Ascending aorta (tissue), 2 donors: ENCODE results near the gene STIM1. TPM values are rescaled to one million over a fixed set of nuclear protein-coding genes. Genes with fewer than 3 reads are reported as not detected.
A peak's percentile ranks its signal among the peaks of the same experiment; 100 is the strongest.

ENCODE experiments used
- DNase-seq, 2 donors: peaks; one replicate each; pipeline ENCODE4 v3.0.0-alpha.2; 2019; ENCODE audit warnings: low spot score in 2 of 2
- H3K27ac ChIP-seq, 2 donors: fragments of 200-600 bp; sonication (generic); one replicate each; pipeline ENCODE4 v1.5.1; 2016 to 2017; ENCODE audit warnings: mild to moderate bottlenecking in 1 of 2
- H3K27me3 ChIP-seq: fragments of 200-600 bp; sonication (generic); one replicate; pipeline ENCODE4 v1.5.1; 2017
- H3K36me3 ChIP-seq, 2 donors: fragments of 200-600 bp; sonication (generic); one replicate each; pipeline ENCODE4 v1.5.1; 2016
- H3K4me1 ChIP-seq, 2 donors: fragments of 200-600 bp; sonication (generic); one replicate each; pipeline ENCODE4 v1.5.1; 2016 to 2017; ENCODE audit warnings: mild to moderate bottlenecking in 1 of 2
- H3K4me3 ChIP-seq, 2 donors: fragments of 200-600 bp; sonication (generic); one replicate each; pipeline ENCODE4 v1.5.1; 2016 to 2017; ENCODE audit warnings: mild to moderate bottlenecking in 1 of 2
- H3K9me3 ChIP-seq, 2 donors: fragments of 200-600 bp; sonication (generic); one replicate each; pipeline ENCODE4 v1.5.1; 2016
- intact Hi-C: fragments of 100-400 bp; cut with DNase I; formaldehyde crosslinking; loops from one replicate; pipeline ENCODE4 v1.15.1; 2023
- total RNA-seq: library from RNA; depleted of rRNA; stranded (reverse); fragments of >200 nt; gene quantifications from one replicate; pipeline ENCODE4 v1.1.0, GENCODE V29; 2016
- TF ChIP-seq, protein P1 (sequence below), 3 experiments: fragments of 200-600 bp in 2 of 3; fragments of 450-650 bp in 1 of 3; sonication (generic) in 2 of 3; IDR thresholded peaks; one replicate each; pipeline ENCODE4 v1.5.1; 2016 to 2019; ENCODE audit warnings: antibody characterized with exemption in 3 of 3, mild to moderate bottlenecking in 1 of 3, moderate library complexity in 1 of 3

The STIM1 gene
- total RNA-seq, 1 donor from 2014 or later, result 48.1 TPM

DNA sequence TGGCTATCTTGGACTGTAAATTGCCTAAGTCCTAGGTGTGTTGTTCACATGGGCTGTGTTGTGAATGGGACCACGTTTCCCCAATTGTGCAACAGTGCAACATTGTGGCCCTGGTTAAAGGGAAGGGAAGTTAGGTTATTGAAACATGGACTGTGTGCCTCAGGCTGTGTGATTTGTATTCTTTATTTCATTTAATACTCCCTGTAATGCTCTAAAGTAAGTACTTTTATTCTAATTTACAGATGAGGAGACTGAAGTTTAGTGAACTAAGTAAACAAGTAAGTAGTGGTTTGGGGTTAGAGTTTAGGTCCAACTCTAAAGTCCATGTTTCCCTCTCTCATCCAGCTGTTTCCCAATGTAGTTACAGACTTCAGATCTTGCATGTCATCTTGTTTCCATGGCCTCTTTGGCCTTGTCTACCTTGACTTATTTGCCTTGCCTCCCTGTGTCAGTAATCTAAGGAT lies 77.7 kb downstream of the STIM1 start:
- intact Hi-C loops, result no loop called here
- no peaks in the 10 kb centered on the region for H3K36me3 ChIP-seq
- TF ChIP-seq, protein P1, sequence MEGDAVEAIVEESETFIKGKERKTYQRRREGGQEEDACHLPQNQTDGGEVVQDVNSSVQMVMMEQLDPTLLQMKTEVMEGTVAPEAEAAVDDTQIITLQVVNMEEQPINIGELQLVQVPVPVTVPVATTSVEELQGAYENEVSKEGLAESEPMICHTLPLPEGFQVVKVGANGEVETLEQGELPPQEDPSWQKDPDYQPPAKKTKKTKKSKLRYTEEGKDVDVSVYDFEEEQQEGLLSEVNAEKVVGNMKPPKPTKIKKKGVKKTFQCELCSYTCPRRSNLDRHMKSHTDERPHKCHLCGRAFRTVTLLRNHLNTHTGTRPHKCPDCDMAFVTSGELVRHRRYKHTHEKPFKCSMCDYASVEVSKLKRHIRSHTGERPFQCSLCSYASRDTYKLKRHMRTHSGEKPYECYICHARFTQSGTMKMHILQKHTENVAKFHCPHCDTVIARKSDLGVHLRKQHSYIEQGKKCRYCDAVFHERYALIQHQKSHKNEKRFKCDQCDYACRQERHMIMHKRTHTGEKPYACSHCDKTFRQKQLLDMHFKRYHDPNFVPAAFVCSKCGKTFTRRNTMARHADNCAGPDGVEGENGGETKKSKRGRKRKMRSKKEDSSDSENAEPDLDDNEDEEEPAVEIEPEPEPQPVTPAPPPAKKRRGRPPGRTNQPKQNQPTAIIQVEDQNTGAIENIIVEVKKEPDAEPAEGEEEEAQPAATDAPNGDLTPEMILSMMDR (IDR thresholded peaks at IDR 0.05), result no peak
- H3K27me3 ChIP-seq, result no peaks in the 10 kb centered on the region
- peaks cover 0 to 17% of the 10 kb centered on the region in 2 donors for H3K4me1 ChIP-seq
- H3K27ac ChIP-seq, result no peak overlapping the region
- H3K4me3 ChIP-seq, result no peak overlapping the region
- H3K9me3 ChIP-seq, result no peaks in the 10 kb centered on the region
- no peak for DNase-seq

DNA sequence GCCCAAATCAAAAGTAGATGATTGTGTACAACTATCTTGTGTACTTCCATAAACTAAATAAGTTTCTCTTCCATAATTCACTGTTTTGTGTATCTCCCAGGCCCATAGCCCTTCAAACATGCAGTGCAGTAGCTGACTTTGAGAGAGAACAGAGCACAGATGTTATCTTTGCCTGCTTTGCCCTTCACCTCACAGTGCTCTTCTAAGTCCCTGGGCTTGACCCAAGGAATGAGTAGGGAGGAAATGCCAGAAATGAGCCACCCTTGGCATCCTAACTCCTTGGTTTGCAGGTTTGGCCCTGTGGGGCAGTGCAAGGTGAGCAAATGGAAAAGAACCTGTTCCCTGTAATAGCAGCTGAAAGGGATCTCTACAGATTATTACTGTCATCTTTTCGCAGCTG lies 79.2 kb downstream of the STIM1 start:
- H3K27me3 ChIP-seq, result no peaks in the 10 kb centered on the region
- no peaks in the 10 kb centered on the region for H3K9me3 ChIP-seq
- peaks cover 0 to 20% of the 10 kb centered on the region in 2 donors for H3K4me1 ChIP-seq
- TF ChIP-seq, protein P1 (IDR thresholded peaks at IDR 0.05), result no peak
- H3K27ac ChIP-seq, result no peak overlapping the region
- intact Hi-C loops, result no loop called here
- no peaks in the 10 kb centered on the region for H3K36me3 ChIP-seq
- H3K4me3 ChIP-seq, result no peak overlapping the region
- DNase-seq, result no peak

DNA sequence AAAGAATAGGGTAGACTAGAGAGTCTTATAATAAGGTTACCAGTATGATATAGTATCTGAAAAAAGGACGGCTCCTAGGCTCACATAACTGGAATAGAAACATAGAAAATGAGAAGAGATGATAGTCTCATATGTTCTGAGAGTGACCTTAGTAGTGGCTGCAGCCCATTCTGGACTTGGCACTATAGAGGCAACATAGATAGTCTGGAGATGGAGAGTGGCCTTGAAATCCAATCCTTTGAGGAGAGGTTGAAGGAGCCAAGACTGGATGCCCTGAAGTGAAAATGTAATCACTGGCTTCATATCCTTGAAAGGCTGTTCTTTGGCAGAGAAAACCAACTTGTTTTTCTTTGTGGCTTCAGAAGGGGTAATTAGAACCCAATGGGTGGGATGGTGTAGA lies 81.1 kb downstream of the STIM1 start:
- no peak overlapping the region for H3K27ac ChIP-seq
- H3K4me1 ChIP-seq, result peaks cover 0 to 27% of the 10 kb centered on the region in 2 donors
- no peaks in the 10 kb centered on the region for H3K9me3 ChIP-seq
- no peaks in the 10 kb centered on the region for H3K36me3 ChIP-seq
- DNase-seq, result no peak
- no peaks in the 10 kb centered on the region for H3K27me3 ChIP-seq
- TF ChIP-seq, protein P1 (IDR thresholded peaks at IDR 0.05), result no peak
- H3K4me3 ChIP-seq, result no peak overlapping the region
- intact Hi-C loops, result no loop called here

DNA sequence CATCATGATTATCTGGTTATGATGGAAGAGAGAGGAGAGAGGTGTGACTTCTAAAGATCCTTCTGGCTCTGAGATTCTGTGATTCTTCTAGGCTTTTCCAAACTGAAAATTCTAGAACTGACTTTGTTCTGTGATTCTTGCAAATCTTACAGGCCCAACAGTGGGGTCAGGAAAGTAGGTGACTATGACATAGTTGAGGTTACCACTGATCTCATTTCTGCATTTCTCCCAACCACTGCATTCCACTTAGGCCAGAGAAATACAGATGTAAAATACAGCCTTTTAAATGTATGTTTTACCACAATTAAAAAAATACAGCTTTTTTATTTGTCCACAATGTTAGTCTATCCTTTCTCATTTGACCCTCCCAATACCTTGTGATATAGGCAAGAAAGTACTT lies 83.7 kb downstream of the STIM1 start:
- H3K4me1 ChIP-seq, result peaks cover 12 to 43% of the 10 kb centered on the region in 2 donors
- TF ChIP-seq, protein P1 (IDR thresholded peaks at IDR 0.05), result no peak
- no peaks in the 10 kb centered on the region for H3K9me3 ChIP-seq
- peak overlapping the region in 1 of 2 donors; percentile 28 for H3K27ac ChIP-seq
- no peaks in the 10 kb centered on the region for H3K27me3 ChIP-seq
- no peaks in the 10 kb centered on the region for H3K36me3 ChIP-seq
- intact Hi-C loops, result no loop called here
- no peak for DNase-seq
- no peak overlapping the region for H3K4me3 ChIP-seq

DNA sequence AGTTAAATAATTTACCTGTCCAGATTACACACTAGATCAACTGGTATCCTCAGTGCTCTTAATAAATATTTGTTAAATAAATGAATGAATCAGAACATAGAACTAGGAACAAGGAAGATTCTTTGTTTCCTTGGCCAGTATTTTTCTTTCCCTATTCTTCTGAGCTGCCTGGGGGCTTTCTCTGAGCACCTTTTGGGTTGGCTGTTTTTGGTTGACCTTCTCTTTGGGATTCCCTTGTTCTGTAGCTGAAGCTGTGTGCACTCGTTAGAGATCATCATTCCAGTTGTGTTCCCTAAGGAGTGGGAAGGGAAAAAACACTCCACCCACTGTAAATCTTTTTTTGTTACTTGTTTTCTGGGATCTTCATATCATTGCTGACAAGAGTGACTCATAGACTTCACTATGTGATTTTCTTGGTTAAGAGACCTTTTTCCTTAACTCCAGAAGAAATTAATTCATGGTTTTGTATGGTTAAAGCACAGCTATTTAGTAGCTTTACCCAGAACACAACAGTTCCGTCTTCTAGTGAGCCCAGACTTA lies 84.3 kb downstream of the STIM1 start:
- Histone ChIP-seq H3K27me3 (no peaks in the 10 kb centered on the region), H3K4me3 (no peak overlapping the region), H3K9me3 (no peaks in the 10 kb centered on the region), H3K4me1 (peaks cover 17 to 45% of the 10 kb centered on the region in 2 donors), H3K36me3 (no peaks in the 10 kb centered on the region), H3K27ac (peak overlapping the region; percentile 14 to 43)
- TF ChIP-seq, protein P1 (IDR thresholded peaks at IDR 0.05), result no peak
- DNase-seq, result no peak
- intact Hi-C loops, result no loop called here
